H9 (cell line): ENCODE results near the gene DAPK1. TPM values are rescaled to one million over a fixed set of nuclear protein-coding genes. Genes with fewer than 3 reads are reported as not detected.

ENCODE experiments used
- DNase-seq: peaks from one replicate; pipeline ENCODE4 v3.0.0-alpha.2; 2017
- H2AFZ ChIP-seq: one replicate; pipeline ENCODE4 v1.6.1; 2013; ENCODE audit warnings: mild to moderate bottlenecking, low read length, control low read depth, moderate library complexity
- H2AK5ac ChIP-seq: 2 replicates; pipeline ENCODE4 v1.6.1; 2013; ENCODE audit warnings: low read length, control low read depth, mixed read lengths; ENCODE audit not compliant: insufficient read length
- H2BK120ac ChIP-seq: one replicate; pipeline ENCODE4 v1.6.1; 2013; ENCODE audit warnings: low read depth, mild to moderate bottlenecking, low read length, control low read depth, inconsistent platforms; ENCODE audit not compliant: poor library complexity, severe bottlenecking
- H2BK12ac ChIP-seq: 2 replicates; pipeline ENCODE4 v1.6.1; 2013; ENCODE audit warnings: low read length, control low read depth, mixed read lengths, low read depth; ENCODE audit not compliant: insufficient read length
- H2BK15ac ChIP-seq: 2 replicates; pipeline ENCODE4 v1.6.1; 2013; ENCODE audit warnings: low read depth, low read length, control low read depth
- H2BK20ac ChIP-seq: one replicate; pipeline ENCODE4 v1.6.1; 2013; ENCODE audit warnings: low read depth, mild to moderate bottlenecking, low read length, control low read depth, inconsistent platforms; ENCODE audit not compliant: poor library complexity, severe bottlenecking
- H2BK5ac ChIP-seq: 2 replicates; pipeline ENCODE4 v1.6.1; 2013; ENCODE audit warnings: low read length, control low read depth, mixed read lengths; ENCODE audit not compliant: insufficient read length
- H3K14ac ChIP-seq: 2 replicates; pipeline ENCODE4 v1.6.1; 2013; ENCODE audit warnings: low read length, control low read depth; ENCODE audit not compliant: insufficient read depth
- H3K18ac ChIP-seq: 2 replicates; pipeline ENCODE4 v1.6.1; 2013; ENCODE audit warnings: low read depth, mild to moderate bottlenecking, mixed read lengths, low read length, control low read depth; ENCODE audit not compliant: insufficient read length
- H3K23ac ChIP-seq: 2 replicates; pipeline ENCODE4 v1.6.1; 2013; ENCODE audit warnings: low read length, control low read depth, mixed read lengths, low read depth; ENCODE audit not compliant: insufficient read length
- H3K23me2 ChIP-seq: 2 replicates; pipeline ENCODE4 v1.6.1; 2013; ENCODE audit warnings: low read depth, mild to moderate bottlenecking, mixed read lengths, low read length, control low read depth; ENCODE audit not compliant: insufficient read length, poor library complexity, severe bottlenecking
- H3K27ac ChIP-seq: 2 replicates; pipeline ENCODE4 v1.5.1; 2013; ENCODE audit warnings: low read length, control low read depth, mixed read lengths, low read depth; ENCODE audit not compliant: insufficient read length
- H3K27me3 ChIP-seq: 2 replicates; pipeline ENCODE4 v1.6.1; 2013; ENCODE audit warnings: low read length, control low read depth, inconsistent platforms; ENCODE audit not compliant: insufficient read depth
- H3K4ac ChIP-seq: 2 replicates; pipeline ENCODE4 v1.6.1; 2013; ENCODE audit warnings: low read depth, mild to moderate bottlenecking, control low read depth, inconsistent platforms, low read length, moderate library complexity
- H3K4me1 ChIP-seq: 2 replicates; pipeline ENCODE4 v1.6.1; 2013; ENCODE audit warnings: low read length, control low read depth, inconsistent platforms; ENCODE audit not compliant: insufficient read depth
- H3K4me2 ChIP-seq: 2 replicates; pipeline ENCODE4 v1.6.1; 2013; ENCODE audit warnings: low read length, control low read depth, mixed read lengths; ENCODE audit not compliant: insufficient read length, insufficient read depth
- H3K56ac ChIP-seq: 2 replicates; pipeline ENCODE4 v1.6.1; 2013; ENCODE audit warnings: low read depth, mild to moderate bottlenecking, mixed read lengths, low read length, control low read depth; ENCODE audit not compliant: insufficient read length
- H3K79me1 ChIP-seq: 2 replicates; pipeline ENCODE4 v1.6.1; 2013; ENCODE audit warnings: low read depth, mild to moderate bottlenecking, moderate library complexity, low read length, control low read depth, inconsistent platforms; ENCODE audit not compliant: insufficient read depth, poor library complexity, severe bottlenecking
- H3K79me2 ChIP-seq: 2 replicates; pipeline ENCODE4 v1.6.1; 2013; ENCODE audit warnings: low read length, control low read depth, inconsistent platforms; ENCODE audit not compliant: insufficient read depth
- H3K9ac ChIP-seq: 2 replicates; pipeline ENCODE4 v1.6.1; 2013; ENCODE audit warnings: low read length, control low read depth, mixed read lengths; ENCODE audit not compliant: insufficient read length; ENCODE audit errors: extremely low read depth
- H3K9me3 ChIP-seq: one replicate; pipeline ENCODE4 v1.6.1; 2013; ENCODE audit warnings: low read depth, low read length, inconsistent platforms; ENCODE audit not compliant: control insufficient read depth
- H3T11ph ChIP-seq: one replicate; pipeline ENCODE4 v1.6.1; 2013; ENCODE audit warnings: mild to moderate bottlenecking, low read length, control low read depth, inconsistent platforms
- H4K20me1 ChIP-seq: one replicate; pipeline ENCODE4 v1.6.1; 2013; ENCODE audit not compliant: control insufficient read depth, insufficient read length, insufficient read depth
- H4K5ac ChIP-seq: 2 replicates; pipeline ENCODE4 v1.6.1; 2013; ENCODE audit warnings: low read depth, mild to moderate bottlenecking, mixed read lengths, low read length, control low read depth; ENCODE audit not compliant: insufficient read length
- H4K8ac ChIP-seq: replicated peaks from 2 replicates; pipeline ENCODE4 v1.6.1; 2013; ENCODE audit warnings: low read length, control low read depth, mixed read lengths, low read depth; ENCODE audit not compliant: insufficient read length
- H4K91ac ChIP-seq: 2 replicates; pipeline ENCODE4 v1.6.1; 2013; ENCODE audit warnings: low read depth, mild to moderate bottlenecking, moderate library complexity, mixed read lengths, low read length, control low read depth; ENCODE audit not compliant: insufficient read length
- H3K27ac Mint-ChIP-seq, 3 experiments: 2 replicates in 2 of 3; 3 replicates in 1 of 3; pipeline ENCODE4 v1.8.0; 2020 to 2021; ENCODE audit warnings: mixed read lengths in 3 of 3, mild to moderate bottlenecking in 1 of 3, moderate library complexity in 1 of 3
- H3K27me3 Mint-ChIP-seq: 2 replicates; pipeline ENCODE4 v1.8.0; 2021; ENCODE audit warnings: low read depth, mild to moderate bottlenecking, moderate library complexity, mixed read lengths
- H3K36me3 Mint-ChIP-seq, 3 experiments: 2 replicates in 2 of 3; 3 replicates in 1 of 3; pipeline ENCODE4 v1.8.0; 2020 to 2021; ENCODE audit warnings: low read depth in 3 of 3, mixed read lengths in 3 of 3; ENCODE audit not compliant: insufficient read depth in 1 of 3
- H3K4me1 Mint-ChIP-seq, 2 experiments: 2 replicates each; pipeline ENCODE4 v1.8.0; 2020; ENCODE audit warnings: mixed read lengths in 2 of 2
- H3K4me3 Mint-ChIP-seq, 2 experiments: 2 replicates in 1 of 2; 3 replicates in 1 of 2; pipeline ENCODE4 v1.8.0; 2020 to 2021; ENCODE audit warnings: mild to moderate bottlenecking in 2 of 2, mixed read lengths in 2 of 2, moderate library complexity in 1 of 2
- H3K9me3 Mint-ChIP-seq, 2 experiments: 2 replicates in 1 of 2; 3 replicates in 1 of 2; pipeline ENCODE4 v1.8.0; 2020; ENCODE audit warnings: mild to moderate bottlenecking in 2 of 2, mixed read lengths in 2 of 2, moderate library complexity in 1 of 2
- CTCF ChIP-seq: fragments of 200-600 bp; sonication (generic); conservative IDR thresholded peaks from 3 replicates; pipeline ENCODE4 v1.8.0; 2021; ENCODE audit warnings: antibody characterized with exemption, mild to moderate bottlenecking
- WGBS: extraction: QIAGEN DNeasy Blood & Tissue Kit; methylation state at CpG from one replicate; pipeline ENCODE4 v1.1.7; 2013; ENCODE audit warnings: missing lambda C conversion rate, low lambda C conversion rate, mixed read lengths; ENCODE audit not compliant: insufficient read length; ENCODE audit errors: extremely low coverage; 5-methylcytosine and 5-hydroxymethylcytosine counted together
- total RNA-seq: library from RNA; stranded (reverse); gene quantifications from 2 replicates; pipeline ENCODE4 v1.2.1, GENCODE V29; 2021

The DAPK1 gene
- total RNA-seq, 1 experiment from 2014 or later = 79.4 TPM

GRCh38 chr9:87718231-87718630 lies 220.6 kb downstream of the DAPK1 start:
- Histone ChIP-seq H3K27me3 (no peaks in the 10 kb centered on the region), H3K27ac (no peak overlapping the region), H3K9ac (no peak overlapping the region), H3K79me2 (no peaks in the 10 kb centered on the region), H4K20me1 (no peaks in the 10 kb centered on the region), H4K91ac (no peak overlapping the region), H4K8ac (no peak overlapping the region), H3K23me2 (no peaks in the 10 kb centered on the region), H3K18ac (no peak overlapping the region), H3K4ac (no peak overlapping the region), H2BK20ac (no peak overlapping the region), H3K23ac (no peak overlapping the region), H4K5ac (no peak overlapping the region), H3K14ac (no peak overlapping the region), H3K4me1 (no peaks in the 10 kb centered on the region), H3K4me2 (no peak overlapping the region), H3T11ph (no peak overlapping the region), H3K79me1 (no peaks in the 10 kb centered on the region), H3K56ac (no peak overlapping the region), H2BK12ac (no peak overlapping the region), H3K9me3 (no peaks in the 10 kb centered on the region), H2AFZ (no peak overlapping the region), H2BK120ac (no peak overlapping the region), H2BK5ac (no peak overlapping the region), H2AK5ac (no peak overlapping the region), H2BK15ac (no peak overlapping the region)
- no peak for TF ChIP-seq CTCF
- no peaks in the 10 kb centered on the region for H3K9me3 Mint-ChIP-seq
- no peaks in the 10 kb centered on the region for H3K36me3 Mint-ChIP-seq
- H3K4me1 Mint-ChIP-seq = 0 out of 4 replicates have a peak, but pooled peaks cover 0 to 2% of the 10 kb centered on the region in 2 experiments
- WGBS = no CpG with 5 or more reads among the region's 3 CpGs
- no peak overlapping the region for H3K4me3 Mint-ChIP-seq
- H3K27me3 Mint-ChIP-seq = peaks cover 23% of the 10 kb centered on the region
- no peak overlapping the region for H3K27ac Mint-ChIP-seq
- no peak for DNase-seq
